ENCODE results near the gene PLCB4.
A peak's percentile ranks its signal among the peaks of the same experiment; 100 is the strongest.

The PLCB4 gene

DNA sequence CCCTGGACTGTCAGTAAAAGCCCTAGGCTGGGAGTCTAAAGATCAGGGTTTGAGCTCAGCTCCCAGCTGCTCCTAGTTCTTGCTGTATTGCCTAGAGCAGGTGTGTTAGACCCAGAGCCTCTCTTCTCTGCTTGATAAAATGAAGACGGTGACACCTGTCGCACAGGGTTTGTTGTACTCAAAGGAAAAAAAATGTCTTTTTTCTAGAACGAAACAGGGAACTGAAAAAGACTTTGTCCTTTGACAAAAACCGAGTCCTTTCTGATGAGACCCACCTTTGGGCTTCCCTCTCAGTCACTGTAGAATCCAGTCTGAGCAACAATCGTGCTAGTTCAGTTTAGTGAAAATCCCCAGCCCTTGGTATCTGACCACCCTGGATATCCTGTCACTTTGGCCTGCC is 343.4 kb downstream of the PLCB4 start:
- no peak for DNase-seq

DNA sequence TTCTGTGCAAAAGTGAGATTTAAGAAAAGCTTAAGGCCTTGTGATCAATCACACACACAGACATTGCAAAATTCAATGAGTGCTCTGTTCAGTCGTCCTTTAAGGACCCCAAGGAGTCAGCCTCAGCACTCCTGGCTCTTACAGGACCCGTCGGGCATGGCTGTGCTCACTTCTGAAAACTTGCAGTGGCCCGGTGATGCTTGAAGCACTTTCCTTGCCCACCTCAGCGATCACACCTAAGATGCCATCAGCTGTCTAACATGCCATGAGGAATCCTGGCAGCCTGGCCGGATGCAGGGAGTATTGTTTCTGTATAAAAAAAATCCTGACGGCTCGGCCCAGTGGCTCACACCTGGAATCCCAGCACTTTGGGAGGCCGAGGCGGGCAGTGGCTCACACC is 344.1 kb downstream of the PLCB4 start:
- DNase-seq = no peak

DNA sequence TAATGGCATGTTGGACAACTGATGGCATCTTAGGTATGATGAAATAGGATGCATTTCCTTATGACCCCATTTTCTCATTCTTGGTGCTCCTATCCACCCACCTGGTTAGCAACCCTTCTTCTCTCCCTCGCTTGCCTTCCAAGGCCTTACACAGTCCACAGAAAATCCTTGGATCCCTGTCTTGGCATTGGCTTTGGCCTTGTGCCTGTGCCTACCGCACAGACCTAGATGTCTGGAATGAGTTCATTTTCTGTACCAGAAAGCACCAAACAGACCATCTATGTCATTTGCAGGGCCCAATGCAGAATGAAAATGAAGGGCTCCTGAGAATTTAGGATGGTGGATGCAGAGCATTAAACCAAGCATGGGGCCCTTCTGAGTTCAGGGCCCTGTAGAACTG is 346.5 kb downstream of the PLCB4 start:
- DNase-seq = peak in 1 of 2 experiments; percentile 7

GRCh38 chr20:9416421-9416820 is 347.5 kb downstream of the PLCB4 start:
- no peak for DNase-seq

DNA sequence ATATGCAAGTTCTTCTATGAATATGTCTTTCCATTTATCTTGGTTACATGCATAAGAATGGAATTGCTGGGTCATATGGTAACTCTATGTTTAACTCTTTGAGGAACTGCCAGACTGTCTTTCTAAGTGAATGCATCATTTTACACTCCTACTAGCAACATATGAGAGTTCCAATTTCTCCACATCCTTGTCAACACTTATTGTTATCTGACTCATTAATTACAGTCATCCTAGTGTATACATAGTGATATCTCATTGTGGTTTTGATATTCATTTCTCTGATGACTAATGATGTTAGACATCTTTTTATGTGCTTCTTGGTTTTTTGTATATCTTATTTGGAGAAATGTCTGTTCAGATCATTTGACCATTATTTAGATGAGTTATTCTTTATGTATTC is 348.8 kb downstream of the PLCB4 start:
- DNase-seq = no peak

GRCh38 chr20:9422321-9423057 is 353.6 kb downstream of the PLCB4 start:
- no peak for DNase-seq

DNA sequence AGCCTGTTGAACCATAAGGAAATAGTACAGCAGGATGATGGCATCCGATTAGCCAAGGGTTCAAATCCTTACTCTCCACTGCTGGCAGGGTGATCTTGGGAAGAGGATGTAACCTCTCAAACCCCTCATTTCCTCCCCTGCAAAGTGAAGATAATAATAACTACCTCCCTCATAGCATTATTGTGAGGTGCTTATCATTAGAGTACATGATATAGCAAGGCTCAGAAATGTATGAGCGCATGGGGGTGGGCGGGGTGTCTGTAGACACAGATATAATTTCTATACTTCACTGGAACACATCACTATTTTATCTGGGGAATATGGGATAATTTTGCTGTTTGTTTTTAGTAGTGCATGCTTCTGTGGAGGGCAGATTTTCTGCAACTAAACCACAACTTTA is 355.7 kb downstream of the PLCB4 start:
- DNase-seq = no peak

DNA sequence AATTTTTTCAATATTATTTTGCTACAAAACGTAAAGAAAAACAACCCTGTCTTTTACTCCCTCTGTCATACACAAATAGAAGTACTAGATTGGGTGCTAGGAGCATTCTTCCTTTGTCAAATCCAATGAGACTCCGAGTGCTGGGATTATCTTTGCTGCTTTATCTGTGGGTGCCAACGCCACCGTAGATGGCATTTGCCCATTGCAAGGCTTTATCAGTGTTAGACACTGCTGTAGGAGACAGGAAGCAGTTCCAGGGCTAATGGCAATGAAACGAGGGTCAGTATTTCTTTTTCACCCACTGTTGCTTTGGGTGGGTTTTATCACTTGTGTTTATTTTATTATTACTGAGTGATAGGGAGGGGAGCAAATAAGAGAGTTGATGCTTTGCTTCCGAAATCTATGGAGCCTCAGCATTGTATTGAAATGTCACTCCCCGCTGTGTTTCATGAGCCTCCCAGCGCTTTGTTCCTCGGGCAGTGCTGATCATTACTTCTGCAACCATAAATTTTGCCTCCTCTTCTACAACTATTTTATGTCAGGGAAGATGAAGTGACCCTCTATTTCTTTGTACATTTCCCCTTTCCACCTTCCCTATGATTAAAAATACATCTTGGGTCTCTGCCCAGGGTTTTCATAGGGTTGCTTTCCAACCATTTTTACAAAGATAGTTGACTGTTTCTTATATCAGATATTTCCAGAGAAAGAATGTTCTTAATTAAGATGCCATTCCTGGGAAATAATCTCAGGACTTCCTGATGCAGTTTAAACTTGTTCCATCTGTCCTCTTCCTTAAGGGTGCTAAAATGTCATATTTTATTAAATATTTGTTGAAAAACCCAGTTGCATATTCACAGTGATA is 358.8 kb downstream of the PLCB4 start:
- DNase-seq = no peak

GRCh38 chr20:9428292-9428607 is 359.4 kb downstream of the PLCB4 start:
- DNase-seq = no peak

GRCh38 chr20:9439806-9440205 is 370.9 kb downstream of the PLCB4 start:
- DNase-seq = no peak

DNA sequence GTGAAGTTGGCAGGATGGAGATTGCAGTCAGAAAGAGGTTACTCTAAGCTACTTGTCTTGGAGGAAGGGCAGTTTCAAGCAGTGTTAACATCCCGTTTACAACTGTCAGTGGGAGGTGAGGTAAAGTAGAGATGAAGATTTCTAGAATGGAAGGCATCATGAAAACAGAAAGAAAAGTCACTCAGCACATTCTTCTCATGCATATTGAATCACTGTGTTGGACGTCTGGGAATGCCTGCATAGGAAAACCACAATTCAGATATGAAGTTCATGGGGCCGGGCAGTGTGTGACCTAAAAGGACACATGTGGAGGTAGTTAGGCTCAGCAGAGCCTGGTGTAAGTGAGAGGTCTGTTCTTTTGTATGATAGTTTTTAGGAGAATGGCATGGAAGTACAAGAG is 372.0 kb downstream of the PLCB4 start:
- DNase-seq = no peak

- DNase-seq = no peak
Measured at GRCh38 chr20:9441948-9442347, 373.1 kb downstream of the PLCB4 start.

DNA sequence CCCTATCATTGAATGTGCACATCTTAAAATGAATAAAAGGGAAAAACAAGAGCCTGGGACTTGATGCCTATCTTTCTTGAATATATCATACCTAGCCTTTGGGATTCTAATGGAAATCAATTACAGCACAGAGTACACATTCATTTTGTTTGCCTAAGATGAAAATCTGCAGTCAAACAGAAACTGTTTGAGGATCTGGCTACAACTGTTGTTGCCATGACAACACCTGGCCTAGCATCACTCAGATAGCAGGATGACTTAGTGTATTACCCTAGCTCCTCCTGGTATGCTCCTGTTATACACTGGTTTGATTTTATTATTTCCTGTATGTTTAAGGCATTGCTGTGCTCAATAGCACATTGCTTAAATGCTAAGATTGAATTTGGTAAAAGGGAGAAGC is 374.0 kb downstream of the PLCB4 start:
- DNase-seq = no peak

DNA sequence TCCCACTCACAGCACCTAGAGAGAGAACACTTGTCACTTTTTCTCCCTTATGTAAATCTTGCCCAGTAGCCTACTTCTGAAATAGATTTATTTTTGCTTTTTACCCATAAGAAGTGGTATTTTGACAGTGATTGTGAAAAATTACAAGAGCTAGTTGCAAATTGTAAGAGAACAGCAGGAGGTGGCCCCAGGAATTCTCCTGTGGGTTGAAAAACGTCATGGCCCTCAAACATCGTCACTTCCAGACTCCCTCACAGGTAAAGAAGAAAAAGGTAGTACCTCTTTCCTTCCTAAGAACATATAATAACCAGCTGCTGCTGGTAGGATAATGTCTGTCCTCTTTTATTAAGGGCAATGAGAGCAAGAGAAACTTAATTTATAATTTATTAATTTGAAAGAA is 376.0 kb downstream of the PLCB4 start:
- DNase-seq = no peak

GRCh38 chr20:9447182-9447581 is 378.3 kb downstream of the PLCB4 start:
- DNase-seq = no peak

DNA sequence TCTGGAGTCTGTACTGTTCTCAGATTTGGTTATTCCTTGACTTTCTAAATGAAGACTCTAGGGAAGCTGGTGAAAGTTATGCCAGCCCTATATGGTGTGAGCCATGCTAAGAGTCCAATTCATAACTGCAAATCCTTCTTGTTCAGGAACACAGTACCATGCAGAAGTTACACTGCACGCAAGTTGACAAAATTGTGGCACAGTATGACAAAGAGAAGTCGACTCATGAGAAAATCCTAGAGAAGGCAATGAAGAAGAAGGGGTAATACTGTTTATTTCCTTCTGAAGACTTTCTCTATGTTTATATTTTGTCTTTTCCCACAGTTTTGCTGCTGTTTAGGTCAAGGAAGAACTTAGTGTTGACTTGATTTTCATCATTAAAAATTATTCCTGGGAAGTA is 384.3 kb downstream of the PLCB4 start:
- DNase-seq = no peak

DNA sequence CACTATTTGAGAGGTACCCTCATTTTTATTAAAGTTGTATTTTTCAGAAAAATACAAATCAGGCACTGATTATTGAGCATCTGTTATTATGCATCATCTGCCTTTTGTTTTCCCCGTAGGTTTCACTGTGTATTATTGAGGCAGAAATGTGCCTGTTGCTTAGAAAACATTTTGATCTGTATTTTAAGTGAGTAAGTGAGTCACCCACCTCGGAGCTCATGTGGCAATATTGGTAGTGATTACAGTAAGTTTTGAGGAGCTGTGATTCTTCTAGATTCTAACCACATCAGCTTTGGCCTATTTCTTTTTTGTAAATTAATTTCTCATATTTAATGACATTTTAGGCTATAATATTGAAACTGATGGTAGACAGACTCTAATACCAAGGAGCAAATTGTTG is 385.9 kb downstream of the PLCB4 start:
- no peak for DNase-seq

GRCh38 chr20:9457136-9457535 is 388.2 kb downstream of the PLCB4 start:
- no peak for DNase-seq

GRCh38 chr20:9458138-9458796 is 389.4 kb downstream of the PLCB4 start:
- no peak for DNase-seq

DNA sequence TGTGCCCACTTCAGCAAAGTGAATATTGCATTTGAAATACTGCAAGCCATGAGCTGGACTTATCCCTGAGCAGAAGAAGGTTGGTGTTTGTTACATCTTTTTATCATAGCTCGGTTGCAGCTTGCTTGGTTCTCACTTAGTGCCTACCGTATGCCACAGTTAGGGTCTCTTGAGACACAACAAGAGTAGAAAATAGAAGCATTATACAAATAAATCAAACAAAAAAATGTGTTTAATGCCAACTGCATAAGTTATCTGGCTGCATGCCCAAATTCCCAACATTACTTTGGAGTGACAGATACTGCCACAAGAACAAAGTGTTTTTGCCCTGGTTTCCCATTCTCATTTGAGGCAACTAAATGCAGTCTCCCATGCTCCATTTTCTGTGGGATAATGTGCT is 391.6 kb downstream of the PLCB4 start:
- DNase-seq = no peak

DNA sequence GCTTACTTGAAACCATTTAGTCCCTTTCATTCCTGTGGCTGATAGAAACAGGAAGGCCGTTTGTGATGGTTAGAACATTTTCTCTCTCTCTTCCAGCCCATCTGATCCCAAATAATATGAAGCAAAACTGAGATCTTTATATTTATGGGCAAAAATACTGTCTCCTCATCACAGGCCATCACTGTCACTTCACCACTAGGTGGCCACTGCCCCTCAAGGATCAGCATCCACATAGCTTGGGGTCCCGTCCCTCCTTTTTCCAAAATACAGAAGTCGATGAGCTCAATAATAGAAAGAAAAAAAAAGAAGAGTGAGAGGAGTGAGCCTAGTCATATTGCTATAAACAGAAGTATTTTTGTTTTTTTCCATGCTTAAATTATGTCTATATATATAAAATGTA is 399.1 kb downstream of the PLCB4 start:
- DNase-seq = no peak

- DNase-seq = no peak
Measured at GRCh38 chr20:9474835-9475415, 406.0 kb downstream of the PLCB4 start.

DNA sequence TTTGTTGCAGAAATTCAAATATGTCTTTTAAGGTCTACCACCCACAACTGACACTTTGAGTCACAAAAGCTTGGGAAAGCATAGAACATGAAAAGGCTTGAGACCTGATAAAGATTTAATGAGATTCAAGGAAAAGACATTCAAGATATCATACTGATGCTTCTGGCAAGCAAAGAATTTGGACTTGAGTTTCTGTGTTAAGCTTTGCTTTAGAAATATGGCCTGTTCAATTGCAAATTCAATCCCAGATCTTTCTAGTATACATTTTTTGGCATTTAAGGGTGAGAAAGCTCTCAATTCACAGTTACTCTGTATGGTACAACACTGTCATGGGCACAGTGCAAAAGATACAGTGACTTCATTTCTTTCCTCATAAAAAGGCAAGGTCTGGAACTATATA is 406.6 kb downstream of the PLCB4 start:
- no peak for DNase-seq

DNA sequence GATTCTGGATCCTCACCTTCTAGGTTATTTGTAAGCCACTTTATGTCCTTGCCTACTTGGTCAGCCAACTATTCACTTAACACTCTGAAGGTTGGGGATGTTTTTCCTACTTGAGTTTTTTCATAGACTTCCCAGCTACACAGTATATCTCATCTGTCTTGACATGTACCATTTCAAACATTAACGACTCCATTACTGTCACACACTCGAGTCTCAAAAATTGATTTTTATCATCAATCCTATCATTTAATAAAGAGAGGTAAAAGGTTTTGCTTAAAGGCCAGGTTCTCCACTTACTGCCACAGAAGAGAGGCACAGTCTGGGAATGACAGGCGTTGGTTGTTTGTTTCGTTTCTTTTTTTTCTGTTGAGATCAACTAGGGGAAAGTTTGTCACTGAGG is 407.3 kb downstream of the PLCB4 start:
- DNase-seq = no peak

All from cerebellar nuclear complex (tissue), 1 donor.